ENCODE results near the gene PPP2R2D.

The PPP2R2D gene

DNA sequence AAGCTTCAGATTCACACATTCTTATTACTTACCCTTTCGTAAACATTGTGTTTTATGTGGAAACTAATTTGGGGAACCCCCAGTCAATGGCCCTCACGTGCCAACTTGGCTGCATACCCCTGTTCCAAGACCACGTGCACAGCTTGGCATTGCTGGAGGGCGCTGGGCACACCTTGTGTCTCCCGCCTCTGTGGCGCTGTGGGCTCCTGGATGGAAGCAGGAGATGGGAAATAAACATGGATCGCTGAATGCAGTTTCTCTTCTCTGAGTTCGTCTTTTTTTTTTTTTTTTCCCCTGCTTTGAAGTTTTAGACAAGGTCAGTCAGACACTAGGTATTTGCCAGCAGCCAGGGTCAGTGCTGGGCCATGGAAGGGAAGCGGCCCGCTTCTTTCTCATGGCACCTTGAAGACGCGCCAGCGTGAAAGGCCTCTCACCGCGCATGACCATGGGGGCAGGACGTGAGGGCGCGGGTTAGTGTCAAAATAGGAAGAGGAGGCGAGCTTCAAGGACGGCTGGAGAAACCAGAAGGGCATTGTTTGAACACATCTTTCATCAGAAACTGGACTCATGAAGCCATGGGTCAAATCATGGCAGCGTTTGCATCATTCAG, 53.7 kb downstream of the PPP2R2D start:
- FAIRE-seq, result no peak

DNA sequence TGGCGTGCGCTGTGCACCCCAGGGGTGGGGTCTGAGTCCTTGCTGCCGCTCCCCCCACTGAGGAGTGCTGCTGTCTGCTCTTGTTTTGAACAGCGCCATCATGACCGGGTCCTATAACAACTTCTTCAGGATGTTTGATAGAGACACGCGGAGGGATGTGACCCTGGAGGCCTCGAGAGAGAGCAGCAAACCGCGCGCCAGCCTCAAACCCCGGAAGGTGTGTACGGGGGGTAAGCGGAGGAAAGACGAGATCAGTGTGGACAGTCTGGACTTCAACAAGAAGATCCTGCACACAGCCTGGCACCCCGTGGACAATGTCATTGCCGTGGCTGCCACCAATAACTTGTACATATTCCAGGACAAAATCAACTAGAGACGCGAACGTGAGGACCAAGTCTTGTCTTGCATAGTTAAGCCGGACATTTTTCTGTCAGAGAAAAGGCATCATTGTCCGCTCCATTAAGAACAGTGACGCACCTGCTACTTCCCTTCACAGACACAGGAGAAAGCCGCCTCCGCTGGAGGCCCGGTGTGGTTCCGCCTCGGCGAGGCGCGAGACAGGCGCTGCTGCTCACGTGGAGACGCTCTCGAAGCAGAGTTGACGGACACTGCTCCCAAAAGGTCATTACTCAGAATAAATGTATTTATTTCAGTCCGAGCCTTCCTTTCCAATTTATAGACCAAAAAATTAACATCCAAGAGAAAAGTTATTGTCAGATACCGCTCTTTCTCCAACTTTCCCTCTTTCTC, 55.0 kb downstream of the PPP2R2D start:
- no peak for FAIRE-seq

DNA sequence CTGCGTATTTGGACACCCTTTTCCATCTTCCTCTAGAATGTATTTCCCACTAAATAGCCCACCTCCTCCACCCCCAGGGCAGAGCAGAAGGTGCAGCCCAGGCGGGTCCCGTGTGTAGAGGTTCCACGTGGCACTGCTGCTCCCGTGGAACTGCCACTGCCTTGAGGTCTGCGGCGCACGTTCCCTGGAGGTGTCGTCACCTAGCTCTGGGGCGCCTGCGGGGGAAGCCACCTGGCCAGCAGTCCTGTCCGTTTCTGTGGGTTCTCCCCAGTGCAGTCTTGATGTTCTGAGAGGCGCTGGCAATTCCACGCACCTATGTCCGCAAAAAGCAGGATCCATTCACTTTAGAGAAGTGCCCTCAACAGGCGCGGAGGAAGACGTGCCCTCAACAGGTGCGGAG, 59.0 kb downstream of the PPP2R2D start:
- no peak for FAIRE-seq

DNA sequence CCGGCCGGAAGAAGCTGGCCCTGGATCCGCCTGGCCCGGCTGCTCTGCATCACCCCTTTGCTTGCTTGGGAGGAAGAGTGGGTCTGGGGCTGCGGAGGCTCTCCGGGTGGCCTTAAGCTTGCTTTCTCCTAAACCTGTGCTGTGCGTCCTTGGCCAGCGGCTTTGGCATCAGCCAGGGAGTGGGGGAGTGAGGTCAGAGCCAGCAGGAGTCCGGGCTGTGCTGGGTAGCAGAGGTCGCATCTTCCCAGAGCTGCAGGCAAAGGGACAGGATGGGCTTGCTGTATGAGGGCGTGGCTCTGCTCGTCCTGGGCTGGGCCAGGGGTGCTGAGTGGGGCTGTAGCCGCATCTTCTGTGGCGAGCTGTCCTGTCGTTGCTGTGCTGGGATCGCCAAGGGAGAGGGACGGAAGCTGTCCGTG, 59.8 kb downstream of the PPP2R2D start:
- FAIRE-seq, result no peak

DNA sequence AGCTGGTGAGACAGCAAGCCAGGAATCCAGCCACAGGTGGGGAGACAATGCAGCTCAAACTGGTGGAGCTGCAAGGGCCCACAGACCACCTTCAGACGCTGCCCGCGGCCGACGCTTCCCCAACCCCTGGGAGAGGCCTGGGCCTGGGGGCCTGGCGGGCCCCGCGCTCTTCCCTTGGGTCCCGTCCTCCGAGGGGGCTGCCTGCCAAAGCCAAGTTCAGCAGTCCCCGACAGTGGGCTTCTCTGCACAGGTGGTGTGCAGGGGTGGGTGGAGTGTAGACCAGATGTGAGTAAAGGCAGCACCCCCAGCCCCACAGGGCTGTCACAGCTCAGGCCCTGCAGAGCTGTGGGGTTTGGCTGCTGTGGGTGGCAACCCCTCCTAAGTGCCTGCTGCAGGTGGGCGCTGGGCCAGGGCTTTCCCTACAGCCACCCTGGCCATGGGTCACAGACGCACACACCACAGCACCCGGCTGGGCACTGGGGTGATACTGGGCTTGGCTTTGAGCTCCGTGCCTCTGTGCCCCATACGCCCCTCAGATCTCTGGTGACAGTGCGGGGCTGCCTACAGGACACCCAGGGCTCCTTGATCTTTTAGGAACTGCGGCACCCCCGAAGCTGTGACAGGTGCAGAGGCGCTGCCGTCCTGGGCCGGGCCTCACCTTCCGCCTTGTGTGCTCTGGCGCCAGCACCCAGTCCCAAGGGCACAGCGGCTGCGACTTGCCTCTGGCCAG, 60.4 kb downstream of the PPP2R2D start:
- no peak for FAIRE-seq

DNA sequence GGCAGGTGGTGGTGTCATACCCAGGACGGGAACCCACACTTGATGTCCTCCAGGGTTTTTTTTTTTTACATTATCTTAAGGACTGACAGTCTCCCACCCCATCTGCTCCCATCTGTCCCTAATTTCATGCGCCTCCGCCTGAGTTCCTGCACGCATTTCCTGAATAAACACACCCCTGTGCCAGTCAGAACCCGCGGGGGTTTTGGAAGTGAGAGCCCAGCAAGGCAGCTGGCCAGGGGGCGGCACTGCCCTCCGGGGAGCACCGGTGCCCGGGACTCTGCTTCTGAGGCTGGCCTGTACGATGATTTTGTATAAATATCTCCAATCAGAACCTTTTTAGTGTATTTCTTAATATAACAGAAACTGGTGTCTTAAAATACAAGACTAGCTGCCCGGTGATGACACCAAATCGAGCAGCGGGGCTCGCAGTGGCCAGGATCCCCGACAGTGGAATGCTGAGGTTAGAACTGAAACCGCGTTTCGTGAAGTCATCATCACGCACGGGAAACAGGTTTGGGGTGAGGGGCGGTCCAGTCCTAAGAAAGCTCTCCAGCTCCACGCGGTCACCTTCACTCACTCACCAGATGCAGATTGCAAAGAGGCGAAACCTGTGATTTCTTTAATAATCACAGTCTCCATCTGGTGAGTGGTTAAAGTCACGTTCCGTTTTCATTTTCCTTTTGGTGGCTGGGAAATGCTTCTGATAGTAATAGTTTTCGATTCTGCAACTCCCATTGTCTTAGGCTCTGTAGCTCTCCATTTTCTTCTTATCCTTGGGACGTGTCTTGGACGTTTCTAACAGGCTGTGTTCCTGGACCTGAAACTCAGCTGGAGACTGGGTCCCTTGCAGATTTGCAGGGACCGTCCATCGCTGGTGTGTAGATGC, 61.2 kb downstream of the PPP2R2D start:
- FAIRE-seq, result no peak

DNA sequence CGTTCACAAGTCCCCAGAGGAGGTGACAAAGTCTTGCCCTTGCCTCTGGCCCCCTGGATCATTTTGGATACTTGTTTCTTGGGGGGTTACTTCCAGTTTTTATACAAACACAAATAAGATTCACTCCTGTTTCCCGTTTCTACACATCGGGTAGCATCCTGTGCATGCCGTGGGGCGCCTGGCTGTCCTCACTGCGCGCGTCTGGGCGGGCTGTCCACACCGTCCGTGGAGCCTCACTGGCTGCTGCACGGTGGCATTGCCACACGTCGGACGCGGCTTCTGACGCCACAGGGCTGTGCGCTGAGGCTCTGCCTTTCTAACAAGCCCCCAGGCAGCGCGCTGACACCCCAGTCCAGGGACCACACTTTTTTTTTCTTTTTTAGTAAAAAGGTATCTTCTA, 62.5 kb downstream of the PPP2R2D start:
- no peak for FAIRE-seq

DNA sequence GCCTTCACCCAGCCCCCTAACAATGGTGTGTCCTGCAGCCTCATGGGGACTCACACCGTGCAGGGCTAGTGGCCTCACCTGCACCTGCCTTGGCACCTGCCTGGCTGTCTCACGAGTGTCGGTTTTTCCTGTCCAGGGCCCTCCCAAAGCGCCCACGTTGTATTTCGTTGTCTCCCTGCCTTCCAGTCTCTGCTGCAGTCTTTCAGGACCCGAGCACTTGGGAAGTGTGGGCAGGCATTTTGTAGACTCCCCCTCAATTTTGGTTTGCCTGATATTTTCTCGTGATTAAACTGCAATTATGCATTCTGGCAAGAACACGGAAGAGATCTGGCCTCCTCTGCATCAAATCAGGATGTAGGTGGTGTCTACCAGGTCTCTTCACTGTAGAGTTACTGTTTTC, 63.0 kb downstream of the PPP2R2D start:
- FAIRE-seq, result no peak

DNA sequence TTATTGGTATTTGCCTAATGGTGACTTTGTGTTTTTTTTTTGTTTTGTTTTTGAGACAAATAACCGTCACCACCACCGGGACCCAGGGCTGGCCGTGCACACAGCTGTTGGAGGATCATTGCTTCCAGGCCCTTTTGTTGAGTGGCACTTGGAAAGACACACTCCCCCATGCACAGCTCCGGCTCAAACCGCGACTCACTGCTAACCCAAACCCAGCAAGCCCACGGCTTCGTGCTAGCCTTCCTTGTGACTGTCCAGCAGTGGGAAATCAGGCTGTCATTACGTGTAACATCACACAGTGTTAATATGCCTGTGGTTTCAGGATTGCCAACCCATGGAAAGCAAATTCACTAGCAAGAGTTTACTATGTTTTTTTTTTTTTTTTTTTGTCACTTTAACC, 63.5 kb downstream of the PPP2R2D start:
- no peak for FAIRE-seq

DNA sequence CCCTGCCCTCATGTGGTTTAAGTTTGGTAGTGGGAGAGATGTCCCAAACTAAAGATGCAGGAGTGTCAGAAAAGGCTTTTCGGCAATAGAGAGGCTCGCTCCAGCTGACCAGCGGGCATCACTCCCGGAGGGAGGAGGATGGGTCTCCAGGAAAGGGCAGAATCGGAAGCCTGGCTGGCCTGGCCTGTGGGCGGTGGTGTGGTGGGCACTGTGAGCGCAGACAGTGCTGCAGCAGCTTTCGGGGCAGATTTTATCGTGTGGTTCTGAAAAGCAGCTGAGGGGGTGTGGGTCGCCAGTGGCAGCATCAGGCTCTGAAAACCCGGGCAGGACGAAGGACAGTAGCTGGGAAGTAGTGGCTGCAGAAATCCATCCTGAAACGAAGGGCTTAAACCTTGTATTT, 68.1 kb downstream of the PPP2R2D start:
- FAIRE-seq, result no peak

DNA sequence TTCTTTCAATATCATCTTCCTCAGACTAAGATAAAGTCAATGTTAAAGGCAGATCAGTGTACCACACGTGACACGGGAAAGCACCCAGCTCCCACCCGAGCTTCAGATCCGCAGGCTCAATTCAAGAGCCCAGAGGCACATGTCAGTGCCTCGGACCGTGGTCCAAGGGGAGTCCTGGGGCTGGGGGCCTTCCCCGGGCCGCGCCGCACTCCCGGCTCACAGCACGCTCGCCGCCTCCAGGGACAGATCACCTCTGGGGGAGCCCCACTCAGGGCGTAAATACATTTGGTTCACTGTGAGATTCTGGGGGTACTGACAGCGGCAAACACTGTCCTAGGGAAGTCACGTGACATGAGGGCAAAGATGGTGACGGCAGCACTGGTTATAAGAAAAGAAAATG, 70.1 kb downstream of the PPP2R2D start:
- FAIRE-seq, result no peak

DNA sequence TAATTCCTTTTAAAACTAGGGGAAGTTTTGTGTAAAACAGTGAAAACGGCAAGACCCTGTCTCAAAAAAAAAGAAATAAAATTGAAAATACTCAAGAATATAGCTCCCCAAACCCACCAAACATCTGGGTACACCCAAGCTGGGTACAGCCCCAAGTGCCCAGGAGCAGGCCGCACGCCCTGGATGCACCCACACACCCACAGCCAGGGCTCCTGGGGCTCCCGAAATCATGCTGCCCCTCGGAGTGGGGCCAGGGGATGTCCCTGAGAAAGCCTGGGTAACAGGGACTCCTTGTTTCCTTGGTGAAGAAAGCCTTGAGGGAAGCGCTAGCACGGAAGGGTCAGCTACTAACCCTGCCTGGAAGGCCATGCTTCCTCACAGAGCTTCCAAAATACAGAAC, 70.8 kb downstream of the PPP2R2D start:
- no peak for FAIRE-seq

DNA sequence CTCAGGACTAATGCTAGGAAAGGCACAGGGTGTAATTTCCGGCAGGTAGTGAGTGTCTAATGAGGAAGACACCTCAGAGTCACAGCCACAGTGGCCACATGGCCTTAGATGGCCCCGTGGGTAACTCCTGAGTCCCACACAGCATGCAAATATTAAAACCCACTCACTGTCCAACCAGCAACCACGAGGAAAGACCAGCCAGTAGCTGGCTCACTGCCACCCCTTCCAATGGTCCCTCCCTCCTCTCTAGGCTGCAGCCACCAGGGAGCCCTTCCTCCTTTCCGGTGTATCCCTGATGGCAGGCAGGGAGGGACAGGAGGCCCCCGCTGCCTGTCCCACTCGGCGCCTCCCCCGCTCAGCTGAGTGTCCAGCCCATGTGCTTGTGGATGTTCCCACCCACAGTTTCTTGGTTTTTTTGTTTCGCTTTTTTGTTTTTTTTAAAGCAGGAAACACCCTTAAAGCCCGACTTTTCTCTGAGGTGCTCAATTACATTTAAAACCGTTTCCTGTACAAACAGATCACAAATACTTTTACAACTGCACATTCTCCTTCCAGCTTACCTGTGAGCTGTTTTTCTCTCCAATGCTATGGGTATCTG, 71.8 kb downstream of the PPP2R2D start:
- no peak for FAIRE-seq

DNA sequence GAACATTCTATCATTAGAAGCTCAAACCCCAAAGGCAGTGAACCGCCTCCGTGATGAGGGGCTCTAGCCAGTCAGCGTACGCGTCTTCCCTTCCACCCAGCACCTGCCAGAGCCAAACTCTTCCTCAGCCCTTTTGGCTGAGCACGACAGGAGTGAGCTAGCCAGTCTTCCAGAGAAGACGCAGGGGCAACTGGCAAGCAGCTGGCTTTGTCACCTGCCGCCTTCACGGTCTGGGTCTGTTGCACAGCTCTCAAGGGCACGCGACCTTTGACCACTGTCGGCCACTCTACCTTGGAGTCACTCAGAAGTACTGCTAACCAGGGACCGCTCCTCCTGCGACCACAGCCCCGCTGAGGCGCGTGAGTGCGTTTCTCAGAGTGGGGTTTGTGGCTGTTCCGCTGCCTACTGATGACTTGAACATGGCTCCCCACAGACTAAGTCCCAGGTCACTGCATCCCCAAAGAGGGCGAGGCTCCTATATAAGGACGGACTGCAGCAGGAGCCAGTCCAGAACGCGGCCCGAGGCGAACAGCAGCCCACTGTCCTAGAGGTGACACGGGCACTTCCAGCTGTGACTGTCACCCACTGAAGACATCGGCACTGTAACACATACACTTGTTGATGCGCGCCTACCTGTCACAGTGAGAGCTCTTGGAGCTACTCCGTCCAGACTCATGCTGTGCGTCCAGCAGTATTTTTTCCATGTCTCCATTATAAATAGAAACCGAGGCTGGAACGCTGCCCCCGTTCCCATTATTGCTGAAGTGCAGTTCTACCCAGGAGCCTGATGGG, 72.5 kb downstream of the PPP2R2D start:
- FAIRE-seq, result no peak

DNA sequence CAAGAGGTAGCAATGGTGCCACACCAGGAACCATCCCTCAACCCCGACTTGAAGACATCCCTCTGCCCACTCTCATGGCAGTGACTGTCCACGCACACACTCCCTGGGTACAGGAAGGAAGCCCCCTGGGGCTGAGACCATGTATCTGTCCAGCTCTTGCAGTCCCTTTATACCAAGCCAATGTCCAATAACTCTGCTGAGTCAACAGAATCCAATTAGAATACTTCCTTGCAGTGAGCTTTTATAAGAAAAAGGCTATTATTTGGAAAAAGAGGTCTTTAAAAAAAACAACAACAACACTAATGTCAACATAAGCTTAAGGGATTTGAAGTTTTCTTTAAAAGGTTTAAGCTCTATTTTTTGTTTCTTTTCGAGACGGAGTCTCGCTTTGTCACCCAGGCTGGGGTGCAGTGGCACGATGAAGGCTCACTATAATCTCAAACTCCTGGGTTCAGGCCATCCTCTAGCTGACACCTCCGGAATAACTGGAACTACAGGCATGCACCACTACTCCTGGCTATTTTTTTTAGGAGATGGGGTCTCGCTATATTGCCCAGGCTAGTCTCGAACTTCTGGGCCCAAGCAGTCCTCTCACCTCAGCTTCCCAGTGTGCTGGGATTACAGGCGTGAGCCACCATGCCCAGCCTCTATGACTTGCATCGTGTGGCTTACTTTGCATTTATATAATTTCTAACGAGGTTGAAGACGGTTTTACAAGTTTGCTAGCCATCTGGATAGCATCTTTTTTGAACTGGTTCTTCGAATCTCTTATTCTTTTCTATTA, 73.4 kb downstream of the PPP2R2D start:
- no peak for FAIRE-seq

DNA sequence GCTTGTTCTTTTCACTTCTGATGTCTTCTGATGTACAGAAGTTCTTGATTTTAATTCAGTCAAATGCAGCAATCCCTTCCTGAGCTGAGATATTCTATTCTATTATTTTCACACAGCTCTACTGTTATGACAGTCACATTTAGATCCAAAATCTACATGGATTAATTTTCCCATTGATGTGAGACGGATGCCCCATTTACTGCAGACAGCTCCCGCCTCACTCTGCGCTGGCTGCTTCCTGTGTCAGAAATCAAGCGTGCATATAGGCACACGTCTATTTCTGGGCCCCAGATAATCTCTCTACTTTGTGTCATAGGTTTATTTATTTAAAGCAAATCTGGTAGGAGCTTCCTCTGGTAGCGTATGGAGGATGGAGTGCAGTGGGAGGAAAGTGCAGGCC, 74.2 kb downstream of the PPP2R2D start:
- no peak for FAIRE-seq

DNA sequence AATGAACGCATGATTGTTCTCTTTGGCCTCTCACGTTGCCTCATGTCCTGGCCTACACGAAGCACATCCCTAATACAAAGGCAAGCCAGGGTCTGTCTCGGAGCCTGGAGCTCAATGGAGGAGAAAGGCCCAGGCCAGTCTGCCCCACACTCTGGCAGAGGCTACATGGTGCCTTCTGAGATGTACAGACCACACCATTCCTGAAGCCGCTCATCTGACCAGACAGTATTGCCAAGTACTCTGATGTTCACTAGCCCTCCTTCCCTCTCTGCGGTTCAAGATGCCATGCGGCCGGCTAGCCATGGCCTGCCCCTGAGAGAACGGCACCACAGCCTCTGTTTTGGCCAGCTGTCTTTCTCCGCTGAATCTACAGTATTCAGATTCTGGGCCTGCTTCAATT, 75.0 kb downstream of the PPP2R2D start:
- FAIRE-seq, result no peak

DNA sequence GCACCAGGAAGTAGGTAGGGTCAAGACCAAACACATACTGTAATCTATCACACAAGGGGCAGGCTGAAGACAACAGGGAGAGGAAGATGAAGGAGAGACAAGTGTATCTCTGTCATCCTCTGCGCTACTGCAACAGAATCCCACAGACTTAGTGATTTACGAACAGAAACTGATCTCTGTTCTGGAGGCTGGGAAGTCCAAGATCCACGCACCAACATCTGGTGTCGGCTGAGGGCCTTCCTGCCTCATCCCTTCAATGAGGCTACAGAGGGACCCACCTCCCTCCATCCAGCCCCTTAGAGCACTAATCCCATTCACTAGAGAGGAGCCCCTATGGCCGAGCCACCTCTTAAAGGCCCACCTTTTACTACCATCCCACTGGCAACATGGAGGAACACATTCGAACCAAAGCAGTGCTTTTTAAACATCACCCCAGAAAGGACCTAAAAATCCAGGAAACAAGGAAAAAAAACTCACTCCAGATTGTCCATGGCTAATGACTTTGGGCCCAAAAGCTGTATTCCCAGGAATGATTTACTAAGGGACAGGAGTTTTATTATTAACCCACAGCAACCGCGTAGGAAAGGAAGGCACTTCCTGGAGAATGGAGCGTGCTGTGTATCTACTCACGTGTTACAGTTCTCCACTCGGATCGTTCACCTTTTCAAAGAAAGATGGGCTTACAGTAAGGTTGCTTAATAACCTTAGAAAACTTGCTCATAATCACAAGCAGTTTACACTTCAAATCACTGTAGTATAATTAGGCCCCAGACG, 76.7 kb downstream of the PPP2R2D start:
- no peak for FAIRE-seq

DNA sequence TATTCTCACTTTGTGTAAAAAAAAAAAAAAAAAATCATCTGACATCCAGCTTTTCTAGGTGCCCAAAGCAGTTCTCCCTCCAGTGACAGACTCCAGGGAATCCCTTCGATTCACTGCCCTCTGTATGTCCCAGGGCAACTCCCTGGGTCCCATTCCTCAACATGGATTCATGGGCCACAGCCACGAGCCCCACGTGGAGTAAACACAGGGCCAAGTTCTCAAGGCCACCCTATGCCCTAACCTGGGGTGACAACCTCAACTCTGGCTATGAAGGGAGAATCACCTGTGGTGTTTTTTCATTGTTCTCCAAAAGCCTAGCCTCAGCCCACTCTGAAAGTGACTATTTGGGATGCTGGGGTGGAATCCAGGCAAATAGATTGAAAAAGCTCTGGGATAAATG, 77.6 kb downstream of the PPP2R2D start:
- FAIRE-seq, result no peak

DNA sequence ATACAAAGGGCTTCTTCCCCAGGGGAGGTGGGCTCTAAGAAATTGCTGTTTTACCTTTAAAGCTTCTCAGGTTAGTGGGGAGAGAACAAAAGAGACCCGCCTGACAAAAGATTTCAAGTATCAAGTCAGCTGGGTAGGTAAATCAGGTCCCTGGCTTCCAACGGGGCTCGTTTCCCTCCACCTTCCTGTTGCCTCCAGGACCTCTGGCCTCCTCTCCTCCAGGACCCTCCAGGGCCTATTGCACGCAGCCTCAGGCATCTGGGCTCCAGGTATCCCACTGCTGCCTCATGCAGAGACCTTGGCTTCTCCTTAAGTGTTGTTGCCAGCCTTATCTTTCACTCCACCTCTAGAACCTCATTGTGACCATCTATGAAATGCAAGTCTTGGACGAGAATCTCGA, 78.0 kb downstream of the PPP2R2D start:
- no peak for FAIRE-seq

Data from A204.1 (cell line).